Skeletal muscle cell (primary cell): ENCODE measurements around the gene NDUFAF8.

Source experiments
- DNase-seq: peaks from one replicate; pipeline ENCODE4 v3.0.0-alpha.2; 2010; ENCODE audit warnings: low read depth
- H3K4me3 ChIP-seq: 2 replicates; pipeline ENCODE4 v1.5.1; 2011; ENCODE audit warnings: low read depth, mild to moderate bottlenecking, control low read depth, low read length, moderate library complexity

NDUFAF8 gene

DNA sequence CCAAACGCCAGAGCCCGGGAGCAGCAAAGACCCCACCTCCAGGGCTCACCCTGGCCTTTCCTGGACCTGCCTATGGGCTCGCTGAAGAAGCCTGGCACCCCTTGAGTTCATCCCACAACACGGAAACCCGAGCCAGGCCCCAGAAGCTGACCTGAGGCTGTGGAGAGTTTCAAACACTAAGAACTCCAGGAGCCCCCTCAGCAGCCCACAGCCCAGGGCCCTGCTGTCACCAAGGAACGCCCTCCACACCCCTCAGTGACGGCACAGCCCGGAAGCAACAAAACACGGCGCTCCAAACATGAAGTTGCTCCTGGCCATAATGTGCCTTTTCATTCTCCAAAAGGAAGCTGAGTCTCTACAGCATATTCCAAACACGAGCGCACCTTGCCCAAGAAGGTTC lies 46.8 kb downstream of the NDUFAF8 start:
- no peak for DNase-seq
- H3K4me3 ChIP-seq, result no peak overlapping the region

GRCh38 chr17:81286491-81287145 lies 47.5 kb downstream of the NDUFAF8 start:
- no peak for DNase-seq
- H3K4me3 ChIP-seq, result no peak overlapping the region

DNA sequence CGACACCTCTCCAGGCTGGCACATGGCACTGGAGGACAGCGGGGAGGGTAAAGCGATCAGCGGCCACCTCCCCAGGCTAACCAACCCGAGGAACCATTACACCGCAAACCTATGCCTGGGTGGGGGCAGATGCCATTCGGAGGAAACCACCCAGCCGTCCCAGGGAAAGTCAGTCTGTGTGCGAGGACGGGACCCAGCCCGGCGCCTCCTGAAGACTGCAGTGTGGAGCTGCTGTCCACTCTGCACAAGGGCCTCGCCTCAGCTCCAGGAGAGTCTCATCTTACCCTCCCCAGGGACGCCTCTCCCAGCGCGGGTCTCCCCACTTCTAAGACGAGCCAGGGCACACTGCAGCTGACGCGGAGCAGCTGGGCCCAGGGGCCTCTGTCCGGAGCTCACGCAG lies 48.0 kb downstream of the NDUFAF8 start:
- no peak overlapping the region for H3K4me3 ChIP-seq

DNA sequence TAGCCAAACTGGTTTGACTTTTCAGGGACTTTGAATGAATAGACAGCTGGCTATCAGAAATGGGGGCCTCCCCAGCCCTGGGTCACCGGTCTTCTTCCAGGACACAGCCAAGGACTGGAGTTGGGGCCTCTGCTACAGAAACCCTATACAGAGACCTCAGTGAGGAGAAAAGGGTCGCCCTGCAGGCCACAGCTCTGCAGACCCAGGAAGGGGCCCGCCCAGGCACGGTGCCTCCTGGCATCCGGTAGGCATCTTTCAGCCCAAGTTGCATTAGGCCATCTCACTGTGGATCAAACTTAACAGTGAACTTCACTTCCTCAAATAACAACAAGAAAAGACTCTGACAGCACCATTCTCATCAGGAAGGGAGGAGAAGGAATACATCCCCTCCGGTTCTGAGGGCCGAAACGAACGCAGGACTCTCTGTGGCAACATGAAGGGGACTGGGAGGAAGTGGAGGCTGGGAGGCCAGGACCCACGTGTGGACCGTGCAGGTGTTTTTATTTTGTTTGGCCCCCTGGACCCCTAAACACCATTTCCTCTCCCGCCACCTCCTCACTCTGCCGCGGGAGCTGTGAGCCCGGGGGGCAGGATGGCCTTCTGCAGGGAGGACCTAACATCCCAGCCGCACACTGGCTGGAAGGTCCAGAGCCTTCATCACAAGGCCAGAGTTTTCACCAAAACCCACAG lies 48.8 kb downstream of the NDUFAF8 start:
- no peak for DNase-seq
- H3K4me3 ChIP-seq, result no peak overlapping the region

More for the DNA sequence above, 48.0 kb downstream of the NDUFAF8 start:
- DNase-seq, result no peak

GRCh38 chr17:81288715-81289114 lies 49.6 kb downstream of the NDUFAF8 start:
- no peak for DNase-seq

GRCh38 chr17:81289627-81290026 lies 50.5 kb downstream of the NDUFAF8 start:
- no peak overlapping the region for H3K4me3 ChIP-seq
- no peak for DNase-seq

More at GRCh38 chr17:81288715-81289114, 49.6 kb downstream of the NDUFAF8 start:
- no peak overlapping the region for H3K4me3 ChIP-seq

GRCh38 chr17:81290230-81290629 lies 51.1 kb downstream of the NDUFAF8 start:
- no peak for DNase-seq
- no peak overlapping the region for H3K4me3 ChIP-seq
